Measurements from ENCODE around the gene KPRP.

The KPRP gene, protein sequence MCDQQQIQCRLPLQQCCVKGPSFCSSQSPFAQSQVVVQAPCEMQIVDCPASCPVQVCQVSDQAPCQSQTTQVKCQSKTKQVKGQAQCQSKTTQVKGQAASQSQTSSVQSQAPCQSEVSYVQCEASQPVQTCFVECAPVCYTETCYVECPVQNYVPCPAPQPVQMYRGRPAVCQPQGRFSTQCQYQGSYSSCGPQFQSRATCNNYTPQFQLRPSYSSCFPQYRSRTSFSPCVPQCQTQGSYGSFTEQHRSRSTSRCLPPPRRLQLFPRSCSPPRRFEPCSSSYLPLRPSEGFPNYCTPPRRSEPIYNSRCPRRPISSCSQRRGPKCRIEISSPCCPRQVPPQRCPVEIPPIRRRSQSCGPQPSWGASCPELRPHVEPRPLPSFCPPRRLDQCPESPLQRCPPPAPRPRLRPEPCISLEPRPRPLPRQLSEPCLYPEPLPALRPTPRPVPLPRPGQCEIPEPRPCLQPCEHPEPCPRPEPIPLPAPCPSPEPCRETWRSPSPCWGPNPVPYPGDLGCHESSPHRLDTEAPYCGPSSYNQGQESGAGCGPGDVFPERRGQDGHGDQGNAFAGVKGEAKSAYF

DNA sequence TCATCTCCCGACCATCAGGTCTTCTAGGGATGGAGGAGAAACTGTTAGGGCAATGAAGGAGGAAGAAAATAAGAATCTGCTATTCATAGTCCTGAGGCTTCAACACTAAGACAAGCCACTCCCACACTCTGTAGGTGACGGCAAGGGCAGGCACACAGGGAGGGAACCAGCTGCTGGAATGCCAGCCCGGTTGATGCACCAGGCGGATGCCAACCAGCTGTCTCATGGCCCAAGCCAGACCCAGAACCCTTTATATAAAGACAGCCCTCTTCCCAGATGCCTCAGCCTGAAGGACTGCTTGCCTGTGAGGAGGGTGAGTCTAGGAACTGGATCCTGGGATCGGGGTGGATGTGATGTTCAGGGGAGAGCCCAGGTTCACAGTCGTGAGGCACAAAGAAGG, at the start of gene KPRP:
Gene KPRP (plus strand): TSS at position 279 of the 400 bp plus-strand sequence. CDS start 1,564 bp downstream, outside the sequence.
- no peak for FAIRE-seq

DNA sequence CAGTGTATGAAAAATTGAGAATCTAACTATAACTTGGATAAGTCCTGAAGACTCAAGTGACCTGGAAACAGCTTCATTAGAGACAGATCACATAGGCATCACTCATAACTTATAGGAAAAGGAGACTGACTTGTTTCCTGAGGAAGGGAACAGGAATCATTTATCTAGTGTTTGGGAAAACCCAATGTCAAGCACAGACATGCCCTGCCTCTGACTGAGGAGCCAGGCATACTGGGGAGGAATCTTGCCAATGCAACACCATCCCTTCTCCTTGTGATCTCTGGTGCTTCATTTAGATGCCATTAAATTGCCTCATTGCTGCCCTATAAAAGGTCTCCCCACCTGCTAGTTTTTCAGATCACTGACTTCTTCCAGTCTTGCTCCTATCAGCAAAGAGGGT, 39.6 kb upstream of the KPRP start:
- no peak for FAIRE-seq

DNA sequence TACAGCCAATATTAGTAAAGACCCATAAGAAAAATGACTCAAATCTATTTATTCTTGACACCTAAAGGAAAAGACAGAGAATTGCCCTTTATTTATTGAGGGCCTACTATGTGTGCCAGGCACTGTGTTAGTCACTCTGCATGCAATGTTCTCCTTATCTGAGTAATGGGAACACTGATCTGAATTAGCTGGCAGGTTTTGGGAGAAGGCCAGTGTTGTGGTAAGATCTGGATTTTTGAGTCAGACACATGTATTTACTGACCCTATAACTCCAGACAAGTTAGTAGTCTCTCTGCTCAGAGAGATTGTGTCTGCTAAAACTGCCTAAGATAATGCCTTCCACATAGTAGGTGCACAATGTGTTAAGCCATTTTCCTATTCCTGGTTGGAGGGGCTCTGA, 32.6 kb upstream of the KPRP start:
- no peak for FAIRE-seq

DNA sequence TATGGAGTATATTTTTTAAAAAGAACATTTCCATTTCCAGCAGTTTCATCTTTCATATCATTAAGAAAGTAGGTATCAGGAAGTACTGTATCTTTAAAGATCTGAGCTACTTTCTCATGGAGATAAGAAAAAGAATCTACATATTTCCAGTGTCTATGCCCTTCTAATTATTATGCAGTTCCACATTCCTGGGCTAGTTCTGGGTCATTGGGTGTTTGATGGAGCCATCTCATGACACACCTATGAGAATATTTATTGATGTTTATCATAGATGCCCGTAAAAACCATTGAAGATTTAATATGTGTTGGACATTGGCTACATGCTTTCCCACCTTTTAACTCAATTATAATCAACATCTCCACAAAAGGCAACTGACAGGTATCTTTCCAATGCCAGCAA, 28.8 kb upstream of the KPRP start:
- no peak for FAIRE-seq

DNA sequence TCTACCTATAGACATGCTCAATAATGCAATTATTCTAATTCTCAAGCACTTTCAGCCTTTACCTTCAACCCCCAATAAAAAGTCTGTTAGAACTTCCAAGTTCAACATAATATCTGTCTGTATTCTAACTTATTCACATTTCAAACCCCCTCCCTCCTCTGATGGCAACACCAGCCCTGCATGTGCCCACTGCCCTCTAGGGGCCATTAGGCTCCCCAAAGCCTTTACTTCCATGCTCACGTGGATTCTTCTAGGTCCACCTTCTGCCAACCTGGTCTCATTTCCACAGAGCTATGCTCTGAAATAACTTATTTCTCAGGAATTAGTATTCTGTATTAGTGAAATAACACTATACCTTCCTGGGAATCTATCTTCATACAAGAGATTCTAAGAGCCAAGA, 22.2 kb upstream of the KPRP start:
- no peak for FAIRE-seq

DNA sequence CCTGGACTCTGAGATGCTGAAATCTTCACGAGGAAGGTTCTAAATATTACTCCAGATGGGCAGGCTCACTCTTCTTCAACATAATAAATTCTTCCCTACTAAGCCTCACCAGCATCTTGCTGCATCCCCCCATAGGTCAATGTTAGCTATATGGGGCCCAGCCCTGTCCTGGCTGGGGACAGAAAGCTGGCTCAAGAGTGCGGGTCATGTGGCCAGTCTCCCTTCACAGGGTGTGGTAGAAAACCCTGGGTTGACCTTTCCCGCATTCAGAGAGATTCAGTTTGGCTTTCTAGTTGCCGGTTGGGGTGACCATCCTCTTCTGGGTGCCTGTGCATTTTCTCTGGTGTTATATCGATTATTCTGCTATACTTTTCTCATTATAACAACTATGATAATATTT, 19.8 kb upstream of the KPRP start:
- FAIRE-seq, result no peak

DNA sequence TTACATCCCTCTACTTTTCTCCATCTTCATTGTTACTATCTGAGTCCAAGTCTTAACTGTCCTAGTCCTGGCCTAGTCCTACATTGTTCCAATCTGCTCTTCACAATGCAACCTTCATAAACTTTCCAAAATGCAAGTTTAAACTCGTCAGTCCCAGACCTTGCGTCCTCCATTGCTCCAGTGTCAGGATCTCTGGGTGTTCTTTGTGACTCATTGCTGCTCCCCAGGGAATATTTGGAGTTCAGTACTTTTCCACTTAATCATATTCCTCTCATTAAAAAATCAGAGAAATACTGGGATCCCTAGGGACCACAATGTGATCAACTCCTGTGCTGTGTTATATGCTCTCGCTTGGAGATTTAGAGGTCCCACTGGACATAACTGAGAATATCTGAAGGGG, 18.0 kb upstream of the KPRP start:
- no peak for FAIRE-seq

DNA sequence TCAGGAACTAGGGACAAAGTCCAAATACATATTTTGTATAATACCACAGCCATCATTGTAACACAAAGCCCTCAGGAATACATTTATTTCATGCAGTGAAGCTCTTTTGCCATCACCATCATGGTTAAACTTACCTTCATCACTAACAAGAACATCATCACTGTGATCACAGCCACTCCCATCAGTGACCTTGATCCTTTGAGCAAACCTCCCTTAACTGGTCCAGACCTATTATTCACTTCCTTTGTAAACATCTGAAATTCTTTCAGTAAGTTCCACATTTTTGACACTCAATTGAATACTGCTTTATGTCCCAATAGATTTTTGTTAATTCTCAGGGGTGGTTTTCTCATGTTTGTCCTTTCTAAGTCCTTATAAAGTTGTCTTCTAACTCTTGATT, 16.2 kb upstream of the KPRP start:
- no peak for FAIRE-seq

DNA sequence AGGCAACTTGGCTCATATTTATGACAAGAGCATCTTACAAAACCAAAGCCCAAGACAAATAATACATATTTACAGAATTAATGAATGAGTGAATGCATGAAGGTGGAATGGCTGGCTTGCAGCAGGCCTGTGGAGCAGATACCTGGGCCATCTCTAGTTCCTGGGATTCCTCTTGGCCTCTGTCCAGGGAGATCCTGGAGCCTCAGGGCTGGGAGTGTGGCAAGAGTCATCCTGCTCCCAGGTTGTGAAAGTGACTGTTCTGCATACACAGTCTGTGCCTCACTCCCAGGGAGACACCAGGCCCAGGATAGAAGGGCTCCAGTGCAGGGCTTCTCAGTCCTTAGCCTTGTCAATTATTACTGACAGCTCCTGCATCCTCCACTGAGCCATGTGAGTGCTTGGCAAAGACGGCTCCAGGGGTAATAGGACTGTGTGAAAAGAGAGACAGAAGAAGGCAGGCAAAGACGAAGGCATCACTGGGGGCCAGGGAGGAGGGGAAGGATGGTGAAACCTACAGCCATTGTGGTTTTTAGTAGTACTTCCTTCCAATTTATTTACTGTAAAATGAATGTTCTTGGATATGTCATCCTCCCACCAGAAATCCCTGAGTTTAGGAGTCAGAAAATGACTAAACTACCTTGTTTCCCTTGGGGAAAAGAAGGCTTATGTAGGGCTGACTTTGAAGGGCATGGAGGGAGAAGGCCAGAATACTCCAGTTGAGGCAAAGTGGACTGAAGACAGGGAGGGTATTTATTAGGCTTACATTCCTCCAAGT, 14.3 kb upstream of the KPRP start:
- no peak for FAIRE-seq

DNA sequence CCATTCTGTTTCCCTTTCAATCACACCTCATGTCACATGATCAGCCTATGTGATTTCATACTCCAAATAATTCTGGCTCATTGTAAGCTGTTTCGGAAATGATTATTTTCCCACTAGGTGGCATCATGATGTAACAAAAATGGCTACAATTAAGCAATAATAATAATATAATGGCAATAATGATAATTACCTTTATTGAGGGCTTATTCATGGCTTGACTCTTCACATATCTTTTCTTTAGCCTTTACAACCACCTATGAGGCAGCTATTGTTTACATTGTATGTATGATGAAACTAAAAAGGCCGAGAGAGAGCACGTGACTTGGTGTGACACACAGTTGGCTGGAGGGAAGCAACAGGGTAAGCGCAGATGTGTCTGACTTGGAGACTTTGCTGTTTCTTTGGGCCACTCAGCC, 12.5 kb upstream of the KPRP start:
- FAIRE-seq, result no peak

DNA sequence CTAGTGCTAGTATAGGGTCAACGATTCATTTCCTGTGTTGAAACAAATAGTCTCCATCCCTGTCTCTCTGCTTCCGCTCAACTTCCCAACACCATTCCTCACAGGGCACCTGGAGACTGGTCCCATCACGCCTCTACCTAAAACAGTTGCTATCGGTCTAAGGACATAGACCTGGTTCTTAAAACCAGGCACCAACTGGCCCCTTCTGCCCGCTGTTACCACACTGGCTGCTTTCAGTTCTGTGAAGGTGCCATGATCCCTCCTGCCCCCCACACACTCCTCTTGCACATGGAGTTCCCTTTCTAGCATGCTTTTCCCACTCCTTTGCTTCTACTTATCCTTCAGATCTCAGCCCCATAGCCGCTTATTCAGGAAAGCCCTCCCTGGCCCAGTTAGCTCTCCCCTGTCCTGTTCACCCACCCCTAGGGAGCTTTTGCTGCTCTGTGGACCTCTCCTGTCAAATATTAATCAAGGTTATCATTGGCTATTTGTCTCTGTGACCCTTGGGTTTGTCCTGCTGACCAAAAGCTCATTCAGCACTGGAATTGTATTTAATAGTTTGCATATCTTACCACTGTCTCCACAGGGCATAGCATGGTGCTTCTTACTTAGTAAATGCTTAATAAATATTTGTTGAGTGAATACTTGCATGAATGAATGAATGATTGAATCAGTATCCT, 11.9 kb upstream of the KPRP start:
- FAIRE-seq, result no peak

DNA sequence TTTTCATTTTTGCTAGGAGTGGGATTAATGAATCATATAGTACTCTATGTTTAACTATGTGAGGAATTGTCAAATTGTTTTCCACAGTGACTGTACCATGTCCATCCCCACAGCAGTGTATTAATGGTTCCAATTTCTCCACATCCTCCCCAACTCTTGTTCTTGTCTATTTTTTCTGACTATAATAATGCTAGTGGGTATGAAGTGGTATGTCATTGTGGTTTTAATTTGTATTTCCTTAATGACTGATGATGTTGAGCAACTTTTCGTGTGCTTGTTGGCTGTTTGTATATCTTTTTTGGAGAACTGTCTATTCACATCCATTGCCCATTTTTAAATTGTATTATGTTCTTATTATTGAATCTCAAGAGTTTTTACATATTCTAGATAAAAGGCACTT, 10.0 kb upstream of the KPRP start:
- no peak for FAIRE-seq

DNA sequence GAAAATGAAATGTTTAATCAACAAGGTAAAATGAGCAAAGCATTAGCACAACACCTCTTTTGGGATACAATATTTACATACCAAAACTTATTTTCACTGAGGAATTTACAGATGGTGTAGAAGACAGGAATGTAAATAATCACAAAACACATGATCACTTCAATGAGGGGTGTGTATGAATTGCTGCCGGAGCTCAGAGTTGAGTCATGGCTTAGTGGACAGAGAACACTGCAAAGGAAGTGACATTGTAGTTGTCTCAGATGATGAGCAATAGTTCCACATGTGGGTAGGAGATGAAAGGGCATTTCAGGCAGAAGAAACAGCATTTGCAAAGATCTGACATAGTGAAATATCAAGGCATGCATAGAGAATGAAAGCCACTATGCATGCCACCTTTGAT, 5.6 kb upstream of the KPRP start:
- no peak for FAIRE-seq

DNA sequence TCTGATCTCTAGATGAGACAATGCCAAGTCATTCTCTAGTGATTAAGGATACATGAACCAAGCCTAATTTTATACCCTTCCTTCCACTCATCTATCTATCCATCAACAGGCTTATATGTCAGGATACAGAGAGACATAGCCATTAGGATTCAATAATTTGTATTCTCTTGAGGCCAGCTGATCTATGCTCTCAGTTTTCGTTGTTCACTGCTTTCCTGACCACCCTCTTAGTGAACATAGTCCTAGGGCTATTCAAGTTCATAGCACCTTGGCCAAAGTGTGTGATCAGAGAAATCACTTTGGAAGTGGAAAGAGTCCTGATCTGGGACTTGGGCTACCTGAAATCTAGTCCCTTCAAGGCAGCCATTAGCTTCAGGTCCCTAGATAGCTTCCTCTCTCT, 4.2 kb upstream of the KPRP start:
- FAIRE-seq, result no peak

DNA sequence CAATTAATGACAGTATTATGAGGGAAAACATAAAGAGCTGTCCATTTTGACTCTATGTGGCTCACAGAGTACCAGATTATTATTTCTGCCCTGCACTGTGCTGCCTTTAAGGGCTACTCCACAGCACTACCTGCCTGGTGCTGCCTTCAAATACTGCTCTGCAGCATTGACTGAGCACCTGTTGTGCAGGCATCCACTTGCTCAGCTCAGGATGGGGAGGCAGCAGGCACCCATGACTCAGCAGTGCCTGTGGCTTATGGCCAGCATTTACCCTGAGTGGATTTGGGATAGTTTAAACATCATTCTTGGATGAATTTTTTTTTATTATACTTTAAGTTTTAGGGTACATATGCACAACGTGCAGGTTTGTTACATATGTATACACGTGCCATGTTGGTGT, 953 bp upstream of the KPRP start:
- FAIRE-seq, result no peak

DNA sequence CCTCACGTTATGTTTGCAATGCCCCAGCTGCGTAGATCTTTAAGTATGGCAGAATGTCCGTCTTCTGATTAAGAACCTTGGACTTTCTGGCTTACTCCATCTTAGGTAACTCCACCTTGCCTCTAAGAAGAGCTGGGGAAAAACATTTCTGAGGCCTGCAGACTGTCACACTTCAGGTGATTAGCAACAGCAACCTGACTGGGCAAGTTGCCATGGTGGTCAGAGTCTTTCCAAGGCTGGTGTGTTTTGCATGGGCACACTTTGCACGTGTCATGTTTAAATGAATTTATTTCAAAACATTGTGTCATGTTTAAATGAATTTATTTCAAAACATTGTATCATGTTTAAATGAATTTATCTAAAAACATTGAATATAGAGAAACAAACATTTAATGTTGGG, 811 bp downstream of the KPRP start:
- FAIRE-seq, result no peak

DNA sequence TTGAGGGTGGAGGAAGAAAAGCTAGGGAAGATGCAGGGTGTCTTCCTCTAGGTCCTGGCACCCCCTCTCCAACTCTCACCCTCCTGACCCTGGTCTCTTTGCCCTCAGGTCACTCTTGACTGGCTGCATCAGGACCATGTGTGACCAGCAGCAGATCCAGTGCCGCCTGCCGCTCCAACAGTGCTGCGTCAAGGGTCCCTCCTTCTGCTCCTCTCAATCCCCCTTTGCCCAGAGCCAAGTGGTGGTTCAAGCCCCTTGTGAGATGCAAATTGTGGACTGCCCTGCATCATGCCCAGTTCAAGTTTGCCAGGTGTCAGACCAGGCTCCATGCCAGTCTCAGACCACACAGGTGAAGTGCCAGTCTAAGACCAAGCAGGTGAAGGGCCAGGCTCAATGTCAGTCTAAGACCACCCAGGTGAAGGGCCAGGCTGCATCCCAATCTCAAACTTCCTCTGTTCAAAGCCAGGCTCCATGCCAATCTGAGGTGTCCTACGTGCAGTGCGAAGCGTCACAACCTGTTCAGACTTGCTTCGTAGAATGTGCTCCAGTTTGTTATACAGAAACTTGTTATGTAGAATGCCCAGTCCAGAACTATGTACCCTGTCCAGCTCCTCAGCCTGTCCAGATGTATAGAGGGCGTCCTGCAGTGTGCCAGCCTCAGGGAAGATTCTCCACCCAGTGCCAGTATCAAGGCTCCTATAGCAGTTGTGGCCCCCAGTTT, 1.8 kb downstream of the KPRP start:
- no peak for FAIRE-seq

DNA sequence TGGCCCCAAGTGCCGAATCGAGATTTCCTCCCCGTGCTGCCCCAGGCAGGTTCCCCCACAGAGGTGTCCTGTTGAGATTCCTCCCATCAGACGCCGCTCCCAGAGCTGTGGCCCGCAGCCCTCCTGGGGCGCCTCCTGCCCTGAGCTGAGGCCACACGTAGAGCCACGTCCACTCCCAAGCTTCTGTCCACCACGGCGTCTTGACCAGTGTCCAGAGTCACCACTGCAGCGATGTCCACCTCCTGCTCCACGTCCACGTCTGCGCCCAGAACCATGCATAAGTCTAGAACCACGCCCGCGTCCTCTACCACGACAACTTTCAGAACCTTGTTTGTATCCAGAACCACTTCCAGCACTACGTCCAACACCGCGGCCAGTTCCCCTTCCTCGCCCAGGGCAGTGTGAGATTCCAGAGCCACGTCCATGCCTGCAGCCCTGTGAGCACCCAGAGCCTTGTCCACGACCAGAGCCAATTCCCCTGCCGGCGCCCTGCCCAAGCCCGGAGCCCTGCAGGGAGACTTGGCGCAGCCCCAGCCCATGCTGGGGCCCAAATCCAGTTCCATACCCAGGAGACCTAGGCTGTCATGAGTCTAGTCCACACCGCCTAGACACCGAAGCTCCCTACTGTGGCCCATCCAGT, 2.8 kb downstream of the KPRP start:
- no peak for FAIRE-seq

DNA sequence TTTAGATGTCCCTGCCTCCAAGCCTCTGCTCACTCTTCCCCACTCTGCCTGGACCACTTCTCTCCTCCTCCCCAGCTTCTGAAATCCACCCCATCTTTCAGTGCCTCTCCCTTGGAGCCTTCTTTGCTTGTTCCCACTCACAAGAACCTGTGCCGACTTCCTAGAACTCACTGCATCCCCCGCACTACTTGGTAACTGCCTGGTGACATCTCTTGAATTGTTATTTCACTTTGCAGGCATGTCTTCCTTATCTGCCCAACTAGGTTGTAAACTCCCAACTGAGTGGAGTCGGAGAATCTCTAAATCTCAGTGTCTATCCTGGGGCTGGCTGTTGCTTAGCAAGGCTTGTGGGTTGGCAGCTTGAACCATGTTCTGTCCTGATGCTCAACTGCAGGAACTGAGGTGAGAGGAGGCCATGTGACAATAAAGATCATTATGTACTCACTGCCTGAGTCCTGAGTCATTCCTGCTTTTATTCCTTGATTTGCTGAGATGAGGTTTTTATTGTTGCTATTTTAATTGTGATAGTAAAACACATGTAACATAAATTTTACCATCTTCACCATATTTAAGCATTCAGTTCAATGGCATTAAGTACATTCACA, 3.9 kb downstream of the KPRP start:
- no peak for FAIRE-seq

DNA sequence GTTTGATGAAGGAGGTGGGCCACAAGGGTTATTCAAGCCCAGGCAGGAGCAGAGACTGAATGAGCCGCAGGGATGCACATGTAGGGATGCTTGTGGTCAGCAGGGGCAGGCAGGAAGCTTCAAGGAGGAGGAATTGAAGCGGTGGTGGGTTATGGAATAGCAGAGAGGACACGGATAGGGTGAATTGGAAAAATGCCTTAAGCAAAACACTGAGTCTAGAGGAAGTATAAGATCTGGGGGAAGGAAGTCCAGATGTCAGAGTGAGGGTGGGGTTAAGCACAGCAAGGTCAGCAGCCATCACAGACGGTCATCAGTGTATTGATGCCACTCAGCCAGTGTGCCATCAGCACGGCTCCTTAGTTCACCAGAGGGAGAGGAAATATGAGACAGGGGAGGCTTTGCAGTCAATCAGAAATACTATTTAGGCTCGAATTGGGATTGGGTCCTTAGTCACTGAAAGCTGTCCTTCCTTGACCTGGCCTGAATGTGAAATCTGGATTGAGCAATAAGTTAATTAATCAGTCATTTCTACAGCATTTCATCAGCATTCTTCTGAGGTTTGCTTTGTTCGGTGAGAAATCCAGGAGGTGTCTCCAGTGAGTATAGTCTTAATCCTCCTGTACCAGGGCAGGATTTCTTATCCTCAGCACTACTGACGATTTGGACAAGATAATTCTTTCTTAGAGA, 11.2 kb downstream of the KPRP start:
- FAIRE-seq, result no peak

DNA sequence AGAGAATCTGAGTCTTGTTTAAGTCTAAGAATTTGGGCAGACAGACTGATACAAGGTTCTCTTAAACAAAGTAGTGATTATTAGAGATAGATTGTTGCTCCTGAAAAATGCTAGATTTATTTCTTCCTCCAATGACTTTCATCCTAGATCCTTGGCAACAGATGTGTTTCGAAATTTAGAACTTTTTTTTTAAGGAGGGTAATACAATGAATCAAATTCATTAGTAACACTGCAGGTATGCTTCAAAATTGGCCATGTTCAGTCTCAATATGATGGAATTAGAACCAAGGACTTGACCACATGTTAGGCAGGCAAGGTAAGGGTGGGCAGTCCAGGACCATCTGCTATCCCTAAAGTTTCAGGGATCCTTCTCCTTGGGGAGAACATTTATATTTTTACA, 12.6 kb downstream of the KPRP start:
- FAIRE-seq, result no peak
